Gastroesophageal sphincter (tissue), 4 donors: ENCODE results near the gene CAMK1D. TPM values are rescaled to one million over a fixed set of nuclear protein-coding genes. Genes with fewer than 3 reads are reported as not detected.

Experiments used
- ATAC-seq: fragments of 150-250 bp; one replicate; pipeline ENCODE4 v1.9.1; 2016; ENCODE audit warnings: mild to moderate bottlenecking, moderate library complexity
- H3K27ac ChIP-seq, 4 donors: fragments of 200-600 bp; sonication (generic) in 3 of 4; 1 replicate in 3 of 4; 2 replicates in 1 of 4; pipeline ENCODE4 v1.5.1; 2016 to 2019
- H3K27me3 ChIP-seq: fragments of 200-600 bp; sonication (generic); one replicate; pipeline ENCODE4 v1.5.1; 2019
- H3K36me3 ChIP-seq, 2 donors: fragments of 200-600 bp; sonication (generic); one replicate each; pipeline ENCODE4 v1.5.1; 2019; ENCODE audit warnings: control low read depth in 1 of 2
- H3K4me1 ChIP-seq, 3 donors: fragments of 200-600 bp; sonication (generic); 1 replicate in 2 of 3; 2 replicates in 1 of 3; pipeline ENCODE4 v1.5.1; 2016 to 2019; ENCODE audit warnings: control low read depth in 2 of 3
- H3K4me3 ChIP-seq, 2 donors: fragments of 200-600 bp; sonication (generic); one replicate each; pipeline ENCODE4 v1.5.1; 2019; ENCODE audit warnings: mild to moderate bottlenecking in 1 of 2, moderate library complexity in 1 of 2
- H3K9me3 ChIP-seq, 3 donors: fragments of 200-600 bp; sonication (generic); one replicate each; pipeline ENCODE4 v1.5.1; 2017 to 2019; ENCODE audit warnings: control low read depth in 2 of 3
- EP300 ChIP-seq: sonication (generic); formaldehyde crosslinking; IDR thresholded peaks from one replicate; pipeline ENCODE4 v1.6.1; 2017; ENCODE audit warnings: antibody characterized with exemption, mild to moderate bottlenecking
- POLR2A ChIP-seq, 2 donors: fragments of 450-650 bp; IDR thresholded peaks; one replicate each; pipeline ENCODE4 v1.6.1; 2017; ENCODE audit warnings: antibody characterized with exemption in 2 of 2, mild to moderate bottlenecking in 2 of 2, moderate library complexity in 1 of 2
- POLR2AphosphoS5 ChIP-seq: sonication (generic); formaldehyde crosslinking; IDR thresholded peaks from one replicate; pipeline ENCODE4 v1.6.1; 2017; ENCODE audit warnings: antibody characterized with exemption
- WGBS, 2 donors: methylation state at CpG; one replicate each; pipeline ENCODE4 v1.1.5; 2018; ENCODE audit warnings: low coverage in 1 of 2; 5-methylcytosine and 5-hydroxymethylcytosine counted together
- total RNA-seq, 4 donors: library from RNA; depleted of rRNA; stranded (reverse); fragments of >200 nt; gene quantifications; one replicate each; pipeline ENCODE4 v1.1.0, GENCODE V29; 2016
- TF ChIP-seq, protein P1 (sequence below), 4 experiments: fragments of 200-600 bp in 2 of 4; fragments of 450-650 bp in 2 of 4; sonication (generic) in 1 of 4; IDR thresholded peaks; one replicate each; pipeline ENCODE4 v1.5.1; 2017 to 2019; ENCODE audit warnings: antibody characterized with exemption in 4 of 4, mild to moderate bottlenecking in 2 of 4, moderate library complexity in 2 of 4

Gene CAMK1D
- total RNA-seq, 4 donors from 2014 or later, result 11.6 to 18.3 (median 15.3) TPM

GRCh38 chr10:12409613-12410012 is 60.3 kb downstream of the CAMK1D start:
- WGBS, 2 donors, result 95 to 98% methylated on average over 5 of the region's 5 CpGs
- Histone ChIP-seq H3K27me3 (no peaks in the 10 kb centered on the region), H3K4me3 (no peak overlapping the region), H3K36me3 (no peaks in the 10 kb centered on the region), H3K4me1 (peaks cover 0 to 20% (median 0%) of the 10 kb centered on the region in 3 donors), H3K27ac (no peak overlapping the region), H3K9me3 (no peaks in the 10 kb centered on the region)
- TF ChIP-seq EP300 (no peak), POLR2AphosphoS5 (no peak), POLR2A (IDR thresholded peaks at IDR 0.05) (no peak)
- TF ChIP-seq, protein P1, sequence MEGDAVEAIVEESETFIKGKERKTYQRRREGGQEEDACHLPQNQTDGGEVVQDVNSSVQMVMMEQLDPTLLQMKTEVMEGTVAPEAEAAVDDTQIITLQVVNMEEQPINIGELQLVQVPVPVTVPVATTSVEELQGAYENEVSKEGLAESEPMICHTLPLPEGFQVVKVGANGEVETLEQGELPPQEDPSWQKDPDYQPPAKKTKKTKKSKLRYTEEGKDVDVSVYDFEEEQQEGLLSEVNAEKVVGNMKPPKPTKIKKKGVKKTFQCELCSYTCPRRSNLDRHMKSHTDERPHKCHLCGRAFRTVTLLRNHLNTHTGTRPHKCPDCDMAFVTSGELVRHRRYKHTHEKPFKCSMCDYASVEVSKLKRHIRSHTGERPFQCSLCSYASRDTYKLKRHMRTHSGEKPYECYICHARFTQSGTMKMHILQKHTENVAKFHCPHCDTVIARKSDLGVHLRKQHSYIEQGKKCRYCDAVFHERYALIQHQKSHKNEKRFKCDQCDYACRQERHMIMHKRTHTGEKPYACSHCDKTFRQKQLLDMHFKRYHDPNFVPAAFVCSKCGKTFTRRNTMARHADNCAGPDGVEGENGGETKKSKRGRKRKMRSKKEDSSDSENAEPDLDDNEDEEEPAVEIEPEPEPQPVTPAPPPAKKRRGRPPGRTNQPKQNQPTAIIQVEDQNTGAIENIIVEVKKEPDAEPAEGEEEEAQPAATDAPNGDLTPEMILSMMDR (IDR thresholded peaks at IDR 0.05), result no peak
- ATAC-seq, result no peak

DNA sequence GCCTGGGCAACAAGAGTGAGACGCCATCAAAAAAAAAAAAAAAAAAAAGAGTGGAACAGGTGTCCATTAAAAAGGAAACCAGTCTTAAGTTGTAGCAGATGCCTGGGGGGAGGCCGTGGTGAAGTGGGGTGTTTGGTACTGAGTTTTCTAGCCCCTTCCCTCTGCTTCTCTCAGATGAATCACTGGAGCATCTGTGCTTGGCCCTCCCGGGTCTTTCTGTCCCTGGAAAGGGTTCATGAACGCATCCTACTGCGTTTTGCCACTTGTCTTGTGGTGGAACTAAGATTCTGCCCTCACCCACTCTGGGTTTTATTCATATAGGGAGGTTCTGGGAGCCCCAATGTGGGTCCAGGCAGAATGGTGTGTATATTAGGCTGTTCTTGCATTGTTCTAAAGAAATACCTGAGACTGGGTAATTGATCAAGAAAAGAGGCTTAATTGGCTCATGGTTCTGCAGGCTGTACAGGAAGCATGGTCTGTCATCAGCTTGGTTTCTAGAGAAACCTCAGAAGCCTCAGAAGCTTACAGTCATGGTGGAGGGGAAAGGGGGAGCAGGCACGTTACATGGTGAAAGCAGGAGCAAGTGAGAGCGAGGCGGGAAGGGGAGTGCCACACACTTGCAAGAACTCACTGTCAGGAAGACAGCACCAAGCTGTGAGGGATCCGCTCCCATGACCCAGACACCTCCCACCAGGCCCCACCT is 63.5 kb downstream of the CAMK1D start:
- Histone ChIP-seq H3K36me3 (no peaks in the 10 kb centered on the region), H3K4me1 (peaks cover 0 to 36% (median 0%) of the 10 kb centered on the region in 3 donors), H3K9me3 (no peaks in the 10 kb centered on the region), H3K4me3 (no peak overlapping the region), H3K27me3 (no peaks in the 10 kb centered on the region), H3K27ac (no peak overlapping the region)
- TF ChIP-seq EP300 (no peak), POLR2AphosphoS5 (no peak), POLR2A (IDR thresholded peaks at IDR 0.05) (no peak)
- TF ChIP-seq, protein P1 (IDR thresholded peaks at IDR 0.05), result no peak
- 94 to 98% methylated on average over 7 of the region's 9 CpGs for WGBS, 2 donors
- no peak for ATAC-seq

GRCh38 chr10:12413369-12413711 is 64.0 kb downstream of the CAMK1D start:
- Histone ChIP-seq H3K4me1 (peaks cover 0 to 41% (median 0%) of the 10 kb centered on the region in 3 donors), H3K27ac (peak overlapping the region in 1 of 4 donors; percentile 68), H3K9me3 (no peaks in the 10 kb centered on the region), H3K36me3 (no peaks in the 10 kb centered on the region), H3K27me3 (no peaks in the 10 kb centered on the region), H3K4me3 (no peak overlapping the region)
- TF ChIP-seq POLR2AphosphoS5 (no peak), POLR2A (IDR thresholded peaks at IDR 0.05) (no peak), EP300 (no peak)
- TF ChIP-seq, protein P1 (IDR thresholded peaks at IDR 0.05), result no peak
- no peak for ATAC-seq
- WGBS, 2 donors, result 75% methylated on average over 1 of the region's 1 CpG; no CpG with 5 or more reads in 1 of the 2 donors

GRCh38 chr10:12414278-12414989 is 65.1 kb downstream of the CAMK1D start:
- no peak overlapping the region for H3K4me3 ChIP-seq

DNA sequence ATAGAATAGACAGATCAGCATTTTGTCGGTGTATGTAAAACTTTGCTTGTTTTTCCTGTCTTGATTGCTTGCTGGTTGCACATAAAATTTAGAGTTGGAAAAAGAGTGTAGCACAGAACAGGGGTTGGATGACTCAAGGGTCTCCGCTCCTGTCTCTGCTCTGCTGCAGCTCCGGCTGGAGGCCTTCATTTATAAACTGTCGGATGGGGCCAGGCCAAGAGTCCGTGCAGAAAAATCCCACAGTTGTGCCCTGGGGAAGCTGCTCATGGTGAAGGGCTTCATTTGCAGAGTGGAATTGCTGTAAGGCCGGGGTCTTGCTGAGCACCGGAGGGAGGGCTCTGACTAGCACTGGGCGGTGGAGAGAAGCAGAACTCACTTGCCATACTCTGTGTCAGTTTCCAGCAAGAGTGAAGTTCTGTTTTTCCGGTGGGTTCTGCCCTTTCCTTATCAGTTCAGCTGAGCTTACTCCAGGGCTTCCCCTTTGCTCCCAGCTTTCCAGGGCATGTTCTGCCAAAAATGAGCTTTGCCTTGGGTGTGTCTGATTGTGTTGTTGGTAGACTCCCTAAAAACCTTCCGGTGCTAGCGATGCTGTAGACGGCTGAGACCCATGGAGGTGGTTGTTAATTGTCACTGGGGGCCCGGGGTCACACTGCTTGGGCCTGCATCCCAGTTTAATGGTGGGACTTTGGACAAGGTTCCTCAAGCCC is 67.2 kb downstream of the CAMK1D start:
- no peaks in the 10 kb centered on the region for H3K27me3 ChIP-seq
- peaks cover 0 to 67% (median 8%) of the 10 kb centered on the region in 3 donors for H3K4me1 ChIP-seq
- TF ChIP-seq EP300 (no peak), POLR2AphosphoS5 (no peak), POLR2A (IDR thresholded peaks at IDR 0.05) (no peak)
- TF ChIP-seq, protein P1 (IDR thresholded peaks at IDR 0.05), result no peak
- H3K4me3 ChIP-seq, result no peak overlapping the region
- H3K36me3 ChIP-seq, result no peaks in the 10 kb centered on the region
- WGBS, 2 donors, result 24 to 37% methylated on average over 2 to 5 of the region's 13 CpGs
- no peak for ATAC-seq
- peak overlapping the region in 3 of 4 donors; percentile 39 to 68 (median 50) for H3K27ac ChIP-seq
- H3K9me3 ChIP-seq, result no peaks in the 10 kb centered on the region

More at GRCh38 chr10:12414278-12414989, 65.1 kb downstream of the CAMK1D start:
- Histone ChIP-seq H3K36me3 (no peaks in the 10 kb centered on the region), H3K4me1 (peaks cover 0 to 52% (median 2%) of the 10 kb centered on the region in 3 donors), H3K27me3 (no peaks in the 10 kb centered on the region), H3K27ac (peak overlapping the region in 3 of 4 donors; percentile 49 to 68 (median 53)), H3K9me3 (no peaks in the 10 kb centered on the region)
- WGBS, 2 donors, result 24 to 28% methylated on average over 9 of the region's 9 CpGs
- TF ChIP-seq POLR2AphosphoS5 (peak; percentile 94), EP300 (no peak)
- ATAC-seq, result peak; percentile 56
